Effector memory CD8-positive, alpha-beta T cell (primary cell): ENCODE measurements around the gene SLC39A11.
"Not testable (repeated sequence)": the region's sequence is repeated elsewhere in the genome, so short reads cannot be mapped to it uniquely, and the experiment has no call there.

Source experiments
- ATAC-seq: fragments of 150-1000 bp; cut with Tn5 transposase; replicated peaks from 2 replicates; pipeline ENCODE4 v1.10.0; 2021; ENCODE audit warnings: mild to moderate bottlenecking, moderate library complexity
- DNase-seq, 3 experiments: peaks; one replicate each; pipeline ENCODE4 v3.0.0; 2021
- H3K27ac Mint-ChIP-seq, 2 donors: one replicate each; pipeline ENCODE4 v1.8.0; 2022; ENCODE audit warnings: mild to moderate bottlenecking in 2 of 2, mixed read lengths in 2 of 2, moderate library complexity in 2 of 2
- H3K27me3 Mint-ChIP-seq, 2 donors: one replicate each; pipeline ENCODE4 v1.8.0; 2022; ENCODE audit warnings: mixed read lengths in 2 of 2
- H3K36me3 Mint-ChIP-seq: one replicate; pipeline ENCODE4 v1.8.0; 2022; ENCODE audit warnings: mild to moderate bottlenecking, moderate library complexity, mixed read lengths; ENCODE audit not compliant: insufficient read depth
- H3K4me1 Mint-ChIP-seq, 2 donors: one replicate each; pipeline ENCODE4 v1.8.0; 2022; ENCODE audit warnings: low read depth in 2 of 2, mixed read lengths in 2 of 2
- H3K4me3 Mint-ChIP-seq, 2 donors: one replicate each; pipeline ENCODE4 v1.8.0; 2022; ENCODE audit warnings: mild to moderate bottlenecking in 2 of 2, mixed read lengths in 2 of 2, moderate library complexity in 2 of 2
- H3K9me3 Mint-ChIP-seq, 2 donors: one replicate each; pipeline ENCODE4 v1.8.0; 2022; ENCODE audit warnings: mixed read lengths in 2 of 2

SLC39A11 gene

GRCh38 chr17:72840019-72840418 lies 252.5 kb downstream of the SLC39A11 start:
- peaks cover 2% of the 10 kb centered on the region for H3K36me3 Mint-ChIP-seq
- no peak overlapping the region for H3K4me3 Mint-ChIP-seq
- H3K4me1 Mint-ChIP-seq = no peaks in the 10 kb centered on the region
- no peak for DNase-seq
- H3K27ac Mint-ChIP-seq = no peak overlapping the region
- H3K27me3 Mint-ChIP-seq = no peaks in the 10 kb centered on the region
- no peaks in the 10 kb centered on the region for H3K9me3 Mint-ChIP-seq
- ATAC-seq = no peak

- peaks cover 2% of the 10 kb centered on the region for H3K36me3 Mint-ChIP-seq
- no peaks in the 10 kb centered on the region for H3K27me3 Mint-ChIP-seq
- DNase-seq (no peak), ATAC-seq (no peak)
- H3K4me1 Mint-ChIP-seq = no peaks in the 10 kb centered on the region
- no peak overlapping the region for H3K27ac Mint-ChIP-seq
- no peak overlapping the region for H3K4me3 Mint-ChIP-seq
- H3K9me3 Mint-ChIP-seq = no peaks in the 10 kb centered on the region
These were observed 253.3 kb downstream of the SLC39A11 start for GRCh38 chr17:72839131-72839725.

- Mint-ChIP-seq H3K27ac (no peak overlapping the region), H3K27me3 (no peaks in the 10 kb centered on the region), H3K9me3 (no peaks in the 10 kb centered on the region), H3K4me1 (no peaks in the 10 kb centered on the region), H3K4me3 (no peak overlapping the region), H3K36me3 (peaks cover 2% of the 10 kb centered on the region)
- DNase-seq = no peak
- no peak for ATAC-seq
These were observed 253.9 kb downstream of the SLC39A11 start for GRCh38 chr17:72838581-72838980.

GRCh38 chr17:72838068-72838467 lies 254.4 kb downstream of the SLC39A11 start:
- H3K4me3 Mint-ChIP-seq = no peak overlapping the region
- DNase-seq = no peak
- no peaks in the 10 kb centered on the region for H3K9me3 Mint-ChIP-seq
- no peaks in the 10 kb centered on the region for H3K4me1 Mint-ChIP-seq
- no peaks in the 10 kb centered on the region for H3K27me3 Mint-ChIP-seq
- ATAC-seq = no peak
- peaks cover 2% of the 10 kb centered on the region for H3K36me3 Mint-ChIP-seq
- H3K27ac Mint-ChIP-seq = no peak overlapping the region

GRCh38 chr17:72837335-72837734 lies 255.2 kb downstream of the SLC39A11 start:
- no peak for ATAC-seq
- Mint-ChIP-seq H3K27me3 (no peaks in the 10 kb centered on the region), H3K4me3 (no peak overlapping the region), H3K4me1 (no peaks in the 10 kb centered on the region), H3K36me3 (peaks cover 2% of the 10 kb centered on the region), H3K27ac (no peak overlapping the region), H3K9me3 (no peaks in the 10 kb centered on the region)
- DNase-seq = no peak

GRCh38 chr17:72833128-72833765 lies 259.2 kb downstream of the SLC39A11 start:
- Mint-ChIP-seq H3K27ac (no peak overlapping the region), H3K36me3 (peaks cover 8% of the 10 kb centered on the region)

GRCh38 chr17:72832306-72832705 lies 260.2 kb downstream of the SLC39A11 start:
- Mint-ChIP-seq H3K9me3 (peaks cover 0 to 11% of the 10 kb centered on the region in 2 donors), H3K27me3 (no peaks in the 10 kb centered on the region), H3K4me3 (no peak overlapping the region), H3K4me1 (no peaks in the 10 kb centered on the region), H3K27ac (no peak overlapping the region), H3K36me3 (peaks cover 8% of the 10 kb centered on the region)
- DNase-seq (no peak), ATAC-seq (no peak)

More at GRCh38 chr17:72833128-72833765, 259.2 kb downstream of the SLC39A11 start:
- DNase-seq = no peak
- Mint-ChIP-seq H3K27me3 (no peaks in the 10 kb centered on the region), H3K9me3 (peaks cover 0 to 1% of the 10 kb centered on the region in 2 donors), H3K4me1 (no peaks in the 10 kb centered on the region), H3K4me3 (no peak overlapping the region)
- no peak for ATAC-seq

- Mint-ChIP-seq H3K27ac (no peak overlapping the region), H3K4me3 (no peak overlapping the region), H3K27me3 (no peaks in the 10 kb centered on the region), H3K36me3 (peaks cover 8% of the 10 kb centered on the region), H3K4me1 (no peaks in the 10 kb centered on the region), H3K9me3 (peaks cover 1 to 26% of the 10 kb centered on the region in 2 donors)
- DNase-seq = no peak
- ATAC-seq = no peak
These were observed 262.6 kb downstream of the SLC39A11 start for GRCh38 chr17:72829883-72830282.

GRCh38 chr17:72826602-72827001 lies 265.9 kb downstream of the SLC39A11 start:
- Mint-ChIP-seq H3K27ac (no peak overlapping the region), H3K4me1 (peaks cover 0 to 2% of the 10 kb centered on the region in 2 donors), H3K4me3 (no peak overlapping the region), H3K36me3 (peaks cover 6% of the 10 kb centered on the region), H3K9me3 (peaks cover 1 to 26% of the 10 kb centered on the region in 2 donors), H3K27me3 (no peaks in the 10 kb centered on the region)
- ATAC-seq (no peak), DNase-seq (no peak)

- not testable (repeated sequence) for H3K27ac Mint-ChIP-seq, H3K4me1 Mint-ChIP-seq, H3K4me3 Mint-ChIP-seq, H3K36me3 Mint-ChIP-seq, ATAC-seq, DNase-seq, H3K27me3 Mint-ChIP-seq
- peaks cover 1 to 26% of the 10 kb centered on the region in 2 donors for H3K9me3 Mint-ChIP-seq
These were observed 266.4 kb downstream of the SLC39A11 start for GRCh38 chr17:72826059-72826458.

- DNase-seq (no peak), ATAC-seq (no peak)
- peaks cover 0 to 2% of the 10 kb centered on the region in 2 donors for H3K4me1 Mint-ChIP-seq
- H3K4me3 Mint-ChIP-seq = no peak overlapping the region
- no peaks in the 10 kb centered on the region for H3K27me3 Mint-ChIP-seq
- H3K9me3 Mint-ChIP-seq = peaks cover 1 to 26% of the 10 kb centered on the region in 2 donors
- H3K36me3 Mint-ChIP-seq = peaks cover 7% of the 10 kb centered on the region
- H3K27ac Mint-ChIP-seq = no peak overlapping the region
These were observed 267.3 kb downstream of the SLC39A11 start for GRCh38 chr17:72825218-72825617.

- peaks cover 1 to 26% of the 10 kb centered on the region in 2 donors for H3K9me3 Mint-ChIP-seq
- H3K27ac Mint-ChIP-seq, DNase-seq, ATAC-seq, H3K36me3 Mint-ChIP-seq, H3K27me3 Mint-ChIP-seq, H3K4me1 Mint-ChIP-seq, H3K4me3 Mint-ChIP-seq: not testable (repeated sequence)
These were observed 268.2 kb downstream of the SLC39A11 start for GRCh38 chr17:72824267-72824666.

- DNase-seq = no peak
- H3K36me3 Mint-ChIP-seq = peaks cover 5% of the 10 kb centered on the region
- peaks cover 0 to 2% of the 10 kb centered on the region in 2 donors for H3K4me1 Mint-ChIP-seq
- peaks cover 1 to 18% of the 10 kb centered on the region in 2 donors for H3K9me3 Mint-ChIP-seq
- no peak overlapping the region for H3K4me3 Mint-ChIP-seq
- ATAC-seq = no peak
- H3K27ac Mint-ChIP-seq = no peak overlapping the region
- H3K27me3 Mint-ChIP-seq = no peaks in the 10 kb centered on the region
These were observed 270.0 kb downstream of the SLC39A11 start for GRCh38 chr17:72822358-72823023.

- DNase-seq (no peak), ATAC-seq (no peak)
- peaks cover 2 to 11% of the 10 kb centered on the region in 2 donors for H3K9me3 Mint-ChIP-seq
- H3K36me3 Mint-ChIP-seq = peaks cover 10% of the 10 kb centered on the region
- H3K27ac Mint-ChIP-seq = no peak overlapping the region
- H3K27me3 Mint-ChIP-seq = no peaks in the 10 kb centered on the region
- H3K4me1 Mint-ChIP-seq = no peaks in the 10 kb centered on the region
- no peak overlapping the region for H3K4me3 Mint-ChIP-seq
These were observed 276.1 kb downstream of the SLC39A11 start for GRCh38 chr17:72816406-72816805.
